Measurements from ENCODE around the gene AGBL4. TPM values are rescaled to one million over a fixed set of nuclear protein-coding genes. Genes with fewer than 3 reads are reported as not detected.

The AGBL4 gene
- total RNA-seq, 4 donors from 2014 or later = not detected

- no peak overlapping the region for H3K27ac ChIP-seq
- intact Hi-C loops (cut with DNase I) = no loop called here
- no peaks in the 10 kb centered on the region for H3K36me3 ChIP-seq
- H3K27me3 ChIP-seq = peaks cover 0 to 29% (median 0%) of the 10 kb centered on the region in 4 donors
- TF ChIP-seq POLR2A (IDR thresholded peaks at IDR 0.05) = no peak
- no peak for TF ChIP-seq CTCF (IDR thresholded peaks at IDR 0.05)
- WGBS, 2 donors = 67 to 90% methylated on average over 5 of the region's 5 CpGs
- H3K4me3 ChIP-seq = no peak overlapping the region
- peaks cover 0 to 11% (median 0%) of the 10 kb centered on the region in 3 donors for H3K4me1 ChIP-seq
- no peak for DNase-seq
- H3K9me3 ChIP-seq = no peaks in the 10 kb centered on the region
These were observed 1332.2 kb downstream of the AGBL4 start for GRCh38 chr1:48691429-48692001.

GRCh38 chr1:48688102-48688760, 1335.5 kb downstream of the AGBL4 start:
- TF ChIP-seq POLR2A (IDR thresholded peaks at IDR 0.05) (no peak), CTCF (IDR thresholded peaks at IDR 0.05) (no peak)
- WGBS, 2 donors = 46 to 51% methylated on average over 3 of the region's 3 CpGs
- intact Hi-C loops (cut with DNase I) = no loop called here
- Histone ChIP-seq H3K27ac (no peak overlapping the region), H3K36me3 (no peaks in the 10 kb centered on the region), H3K4me1 (peaks cover 0 to 2% (median 0%) of the 10 kb centered on the region in 3 donors), H3K4me3 (no peak overlapping the region), H3K27me3 (peaks cover 0 to 16% (median 0%) of the 10 kb centered on the region in 4 donors), H3K9me3 (no peaks in the 10 kb centered on the region)
- no peak for DNase-seq

DNA sequence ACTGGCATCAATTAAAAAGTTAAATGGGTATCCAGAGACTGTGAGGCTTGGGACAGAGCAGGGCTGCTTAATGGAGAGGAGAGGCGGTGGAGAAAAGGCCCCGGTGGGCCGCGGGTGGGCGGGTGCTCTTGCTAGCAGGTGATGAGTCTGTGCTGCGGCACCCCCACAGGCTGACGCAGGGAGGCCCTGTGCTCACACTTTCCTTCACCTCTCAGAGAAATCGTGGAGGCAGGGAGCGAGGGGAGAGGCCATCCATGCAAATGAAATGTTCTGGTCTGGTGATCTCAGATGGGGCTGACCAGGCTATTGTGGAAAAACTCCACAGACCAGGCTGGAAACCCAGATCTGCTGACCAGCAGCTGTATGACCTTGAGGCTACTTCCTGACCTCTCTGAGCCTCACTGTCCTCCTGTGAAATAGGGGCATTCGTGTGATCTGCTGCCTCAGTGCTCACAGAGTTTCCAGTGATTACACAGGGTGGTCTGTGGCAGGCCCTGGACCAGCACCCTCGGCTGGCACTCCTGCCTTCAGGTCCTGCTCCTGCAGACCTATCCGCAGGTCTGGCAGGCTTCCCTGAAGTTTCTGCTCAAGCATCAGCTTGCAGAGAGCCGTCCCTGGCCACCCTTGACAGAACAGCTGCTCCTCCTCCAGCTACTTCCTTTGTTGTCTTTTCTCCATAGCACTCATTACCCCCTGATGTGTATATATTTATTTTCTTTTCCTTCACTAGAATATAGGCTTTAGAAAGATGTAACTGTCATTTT, 1336.3 kb downstream of the AGBL4 start:
- Histone ChIP-seq H3K4me3 (no peak overlapping the region), H3K4me1 (no peaks in the 10 kb centered on the region), H3K9me3 (no peaks in the 10 kb centered on the region), H3K36me3 (no peaks in the 10 kb centered on the region), H3K27ac (no peak overlapping the region), H3K27me3 (peaks cover 0 to 10% (median 0%) of the 10 kb centered on the region in 4 donors)
- intact Hi-C loops (cut with DNase I) = no loop called here
- DNase-seq = no peak
- WGBS, 2 donors = 61 to 71% methylated on average over 11 to 13 of the region's 13 CpGs
- TF ChIP-seq POLR2A (IDR thresholded peaks at IDR 0.05) (no peak), CTCF (IDR thresholded peaks at IDR 0.05) (no peak)

GRCh38 chr1:48686159-48686558, 1337.6 kb downstream of the AGBL4 start:
- DNase-seq = no peak
- H3K4me1 ChIP-seq = no peaks in the 10 kb centered on the region
- no peak overlapping the region for H3K27ac ChIP-seq
- intact Hi-C loops (cut with DNase I) = no loop called here
- no peak overlapping the region for H3K4me3 ChIP-seq
- no peak for TF ChIP-seq POLR2A (IDR thresholded peaks at IDR 0.05)
- TF ChIP-seq CTCF (IDR thresholded peaks at IDR 0.05) = no peak
- no peaks in the 10 kb centered on the region for H3K27me3 ChIP-seq
- no peaks in the 10 kb centered on the region for H3K9me3 ChIP-seq
- H3K36me3 ChIP-seq = no peaks in the 10 kb centered on the region
- 84% methylated on average over 5 of the region's 5 CpGs for WGBS, 2 donors

DNA sequence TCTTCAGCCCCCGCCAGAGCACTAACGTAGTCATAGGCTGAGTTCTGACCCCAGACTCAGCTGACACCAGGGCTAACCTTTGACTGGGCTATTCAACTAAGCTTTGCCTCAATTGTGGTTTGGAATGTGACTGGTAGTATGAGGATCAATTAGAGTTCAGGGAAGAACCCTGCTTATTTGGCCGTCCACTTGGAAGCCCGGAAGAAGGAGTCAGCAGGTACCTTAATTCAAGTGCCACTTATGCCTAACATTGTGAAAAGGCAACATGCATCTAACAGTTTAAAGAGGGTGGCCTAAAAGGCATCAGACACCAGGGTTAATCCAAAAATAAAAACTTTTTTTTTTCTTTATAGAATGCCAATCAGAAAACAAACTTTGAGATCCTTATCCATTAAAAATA, 1339.4 kb downstream of the AGBL4 start:
- H3K36me3 ChIP-seq = no peaks in the 10 kb centered on the region
- H3K9me3 ChIP-seq = no peaks in the 10 kb centered on the region
- 85 to 98% methylated on average over 4 of the region's 4 CpGs for WGBS, 2 donors
- intact Hi-C loops (cut with DNase I) = no loop called here
- no peaks in the 10 kb centered on the region for H3K4me1 ChIP-seq
- no peak overlapping the region for H3K4me3 ChIP-seq
- no peak for DNase-seq
- H3K27ac ChIP-seq = no peak overlapping the region
- H3K27me3 ChIP-seq = no peaks in the 10 kb centered on the region
- TF ChIP-seq CTCF (IDR thresholded peaks at IDR 0.05) (no peak), POLR2A (IDR thresholded peaks at IDR 0.05) (no peak)
